ENCODE data around the gene CHD9NB. TPM values are rescaled to one million over a fixed set of nuclear protein-coding genes. Genes with fewer than 3 reads are reported as not detected.

CHD9NB gene
- polyA plus RNA-seq, 1 of the 3 experiments (the other 2 are of a cell fraction), result 2.7 TPM

DNA sequence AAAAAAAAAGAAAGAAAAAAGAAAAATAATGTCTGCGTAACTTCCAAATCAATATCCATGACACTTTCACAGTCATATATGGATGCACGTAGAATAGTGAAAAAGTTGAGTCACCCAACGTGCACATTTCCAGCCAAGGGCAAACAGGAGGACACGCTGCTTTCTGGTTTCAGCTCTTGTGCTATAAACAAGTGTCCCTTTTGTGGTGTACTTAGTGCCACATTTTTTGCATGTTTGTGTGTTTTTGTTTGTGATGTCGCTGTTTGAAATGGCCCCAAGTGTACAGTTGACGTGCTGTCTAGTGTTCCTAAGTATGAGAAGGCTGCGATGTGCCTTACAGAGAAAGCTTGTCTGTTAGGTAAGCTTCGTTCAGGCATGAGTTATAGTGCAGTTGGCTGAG lies 5.0 kb upstream of the CHD9NB start:
- Histone ChIP-seq H3K79me2 (ENCODE audit: insufficient read depth) (peaks cover 80% of the 10 kb centered on the region), H3K4me2 (no peak overlapping the region), H3K4me3 (ENCODE audit: low read depth in 2 of 2, low read length in 1 of 2) (no peak overlapping the region), H3K9ac (no peak overlapping the region), H3K9me3 (no peaks in the 10 kb centered on the region), H3K27ac (ENCODE audit: low read depth in 2 of 2, low read length in 1 of 2) (no peak overlapping the region), H3K36me3 (replicated peaks in 1 of 2; ENCODE audit: control insufficient read depth in 1 of 2, insufficient read depth in 2 of 2, low read length in 1 of 2) (peaks cover 0 to 3% of the 10 kb centered on the region in 2 experiments), H4K20me1 (ENCODE audit: insufficient read depth) (no peaks in the 10 kb centered on the region), H3K9me2 (no peaks in the 10 kb centered on the region), H3F3A (replicated peaks; ENCODE audit: insufficient read depth) (peaks cover 12% of the 10 kb centered on the region), H3K27me3 (ENCODE audit: insufficient read depth) (no peaks in the 10 kb centered on the region), H2AFZ (ENCODE audit: low read depth) (no peak overlapping the region), H3K4me1 (ENCODE audit: control insufficient read depth in 1 of 2, insufficient read depth in 2 of 2, low read depth in 1 of 2, low read length in 1 of 2) (peaks cover 12 to 15% of the 10 kb centered on the region in 2 experiments; a peak in 2 of 4 replicates)
- DNase-seq, result no peak
- WGBS (ENCODE audit: low lambda C conversion rate), result 95% methylated on average over 8 of the region's 8 CpGs
- ChIA-PET CTCF (interaction anchor here (0.6 to 5.2 kb wide), 4 partner anchors 66 to 151 kb away, joined by 3 to 33 read pairs (median 4); no protein-coding TSS in a partner anchor), POLR2A (interaction anchor here (2.3 kb wide), 1 partner anchor 28 kb away, joined by 7 read pairs; no protein-coding TSS in a partner anchor)
- no peak for TF ChIP-seq GABPA (IDR thresholded peaks at IDR 0.05; ENCODE audit: low read depth)
- TF ChIP-seq SMC3 (IDR thresholded peaks at IDR 0.05; ENCODE audit: low read depth, low read length), result no peak
- no peak for TF ChIP-seq RXRA (IDR thresholded peaks at IDR 0.05; ENCODE audit: borderline replicate concordance, low read depth)
- TF ChIP-seq ELF1 (IDR thresholded peaks at IDR 0.05), result no peak
- TF ChIP-seq FOXM1 (IDR thresholded peaks at IDR 0.05; ENCODE audit: low read depth), result no peak
- no peak for TF ChIP-seq NRF1 (IDR thresholded peaks at IDR 0.05; ENCODE audit: low read depth, low read length)
- no peak for TF ChIP-seq RAD21 (IDR thresholded peaks at IDR 0.05; ENCODE audit: low read length)
- TF ChIP-seq FOSL2 (IDR thresholded peaks at IDR 0.05; ENCODE audit: borderline replicate concordance, low read depth), result no peak
- TF ChIP-seq, protein P1, sequence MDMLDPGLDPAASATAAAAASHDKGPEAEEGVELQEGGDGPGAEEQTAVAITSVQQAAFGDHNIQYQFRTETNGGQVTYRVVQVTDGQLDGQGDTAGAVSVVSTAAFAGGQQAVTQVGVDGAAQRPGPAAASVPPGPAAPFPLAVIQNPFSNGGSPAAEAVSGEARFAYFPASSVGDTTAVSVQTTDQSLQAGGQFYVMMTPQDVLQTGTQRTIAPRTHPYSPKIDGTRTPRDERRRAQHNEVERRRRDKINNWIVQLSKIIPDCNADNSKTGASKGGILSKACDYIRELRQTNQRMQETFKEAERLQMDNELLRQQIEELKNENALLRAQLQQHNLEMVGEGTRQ (IDR thresholded peaks at IDR 0.05; ENCODE audit: borderline replicate concordance, low read depth, low read length), result no peak
- no peak for TF ChIP-seq RCOR1 (IDR thresholded peaks at IDR 0.05; ENCODE audit: low read length)
- TF ChIP-seq, protein P2, sequence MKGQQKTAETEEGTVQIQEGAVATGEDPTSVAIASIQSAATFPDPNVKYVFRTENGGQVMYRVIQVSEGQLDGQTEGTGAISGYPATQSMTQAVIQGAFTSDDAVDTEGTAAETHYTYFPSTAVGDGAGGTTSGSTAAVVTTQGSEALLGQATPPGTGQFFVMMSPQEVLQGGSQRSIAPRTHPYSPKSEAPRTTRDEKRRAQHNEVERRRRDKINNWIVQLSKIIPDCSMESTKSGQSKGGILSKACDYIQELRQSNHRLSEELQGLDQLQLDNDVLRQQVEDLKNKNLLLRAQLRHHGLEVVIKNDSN (IDR thresholded peaks at IDR 0.05; ENCODE audit: borderline replicate concordance, low read depth), result no peak
- TF ChIP-seq TEAD4 (IDR thresholded peaks at IDR 0.05; ENCODE audit: borderline replicate concordance, insufficient read depth), result no peak
- no peak for TF ChIP-seq TCF12 (IDR thresholded peaks at IDR 0.05)
- TF ChIP-seq, protein P3, sequence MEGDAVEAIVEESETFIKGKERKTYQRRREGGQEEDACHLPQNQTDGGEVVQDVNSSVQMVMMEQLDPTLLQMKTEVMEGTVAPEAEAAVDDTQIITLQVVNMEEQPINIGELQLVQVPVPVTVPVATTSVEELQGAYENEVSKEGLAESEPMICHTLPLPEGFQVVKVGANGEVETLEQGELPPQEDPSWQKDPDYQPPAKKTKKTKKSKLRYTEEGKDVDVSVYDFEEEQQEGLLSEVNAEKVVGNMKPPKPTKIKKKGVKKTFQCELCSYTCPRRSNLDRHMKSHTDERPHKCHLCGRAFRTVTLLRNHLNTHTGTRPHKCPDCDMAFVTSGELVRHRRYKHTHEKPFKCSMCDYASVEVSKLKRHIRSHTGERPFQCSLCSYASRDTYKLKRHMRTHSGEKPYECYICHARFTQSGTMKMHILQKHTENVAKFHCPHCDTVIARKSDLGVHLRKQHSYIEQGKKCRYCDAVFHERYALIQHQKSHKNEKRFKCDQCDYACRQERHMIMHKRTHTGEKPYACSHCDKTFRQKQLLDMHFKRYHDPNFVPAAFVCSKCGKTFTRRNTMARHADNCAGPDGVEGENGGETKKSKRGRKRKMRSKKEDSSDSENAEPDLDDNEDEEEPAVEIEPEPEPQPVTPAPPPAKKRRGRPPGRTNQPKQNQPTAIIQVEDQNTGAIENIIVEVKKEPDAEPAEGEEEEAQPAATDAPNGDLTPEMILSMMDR (IDR thresholded peaks at IDR 0.05), result no peak

DNA sequence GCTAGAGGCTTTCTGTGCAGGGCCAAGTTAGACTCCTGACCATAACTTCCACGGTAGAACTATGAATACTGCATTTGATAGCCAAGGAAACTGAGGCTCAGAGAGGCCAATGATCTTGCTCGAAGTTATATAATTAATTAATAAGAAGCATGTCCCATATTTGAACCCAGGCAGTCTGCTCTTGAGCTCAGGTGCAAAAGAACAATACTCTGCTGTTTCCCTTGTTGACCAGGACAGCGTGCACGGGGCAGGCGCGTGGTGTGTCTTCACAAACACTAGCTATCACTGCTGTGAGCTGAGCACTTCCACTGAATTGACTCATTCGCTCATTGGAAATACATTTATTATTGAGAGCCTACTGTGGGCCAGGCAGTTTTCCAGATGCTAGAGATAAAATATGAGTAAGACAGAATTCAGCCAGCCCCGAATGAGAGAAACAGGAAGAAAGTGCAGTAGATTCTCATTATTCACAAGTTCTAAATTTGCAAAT lies 3.7 kb upstream of the CHD9NB start:
- H3F3A ChIP-seq (replicated peaks; ENCODE audit: insufficient read depth), result peaks cover 16% of the 10 kb centered on the region

More for the DNA sequence above, 3.7 kb upstream of the CHD9NB start:
- Histone ChIP-seq H3K27ac (ENCODE audit: low read depth in 2 of 2, low read length in 1 of 2) (peak overlapping the region; percentile 88 to 91; a peak in 3 of 4 replicates), H3K79me2 (ENCODE audit: insufficient read depth) (peaks cover 74% of the 10 kb centered on the region), H4K20me1 (ENCODE audit: insufficient read depth) (no peaks in the 10 kb centered on the region), H3K4me2 (peak overlapping the region; percentile 95), H2AFZ (ENCODE audit: low read depth) (no peak overlapping the region), H3K4me3 (ENCODE audit: low read depth in 2 of 2, low read length in 1 of 2) (peak overlapping the region in 1 of 2 experiments; percentile 95; a peak in 1 of 4 replicates), H3K9me3 (no peaks in the 10 kb centered on the region), H3K27me3 (ENCODE audit: insufficient read depth) (no peaks in the 10 kb centered on the region), H3K36me3 (replicated peaks in 1 of 2; ENCODE audit: control insufficient read depth in 1 of 2, insufficient read depth in 2 of 2, low read length in 1 of 2) (no peaks in the 10 kb centered on the region), H3K9ac (no peak overlapping the region; the same call in 1 of the 2 replicates), H3K4me1 (ENCODE audit: control insufficient read depth in 1 of 2, insufficient read depth in 2 of 2, low read depth in 1 of 2, low read length in 1 of 2) (peaks cover 12 to 14% of the 10 kb centered on the region in 2 experiments; a peak in 2 of 4 replicates), H3K9me2 (no peaks in the 10 kb centered on the region)
- TF ChIP-seq, protein P4, sequence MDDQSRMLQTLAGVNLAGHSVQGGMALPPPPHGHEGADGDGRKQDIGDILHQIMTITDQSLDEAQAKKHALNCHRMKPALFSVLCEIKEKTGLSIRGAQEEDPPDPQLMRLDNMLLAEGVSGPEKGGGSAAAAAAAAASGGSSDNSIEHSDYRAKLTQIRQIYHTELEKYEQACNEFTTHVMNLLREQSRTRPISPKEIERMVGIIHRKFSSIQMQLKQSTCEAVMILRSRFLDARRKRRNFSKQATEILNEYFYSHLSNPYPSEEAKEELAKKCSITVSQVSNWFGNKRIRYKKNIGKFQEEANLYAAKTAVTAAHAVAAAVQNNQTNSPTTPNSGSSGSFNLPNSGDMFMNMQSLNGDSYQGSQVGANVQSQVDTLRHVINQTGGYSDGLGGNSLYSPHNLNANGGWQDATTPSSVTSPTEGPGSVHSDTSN (IDR thresholded peaks at IDR 0.05), result 0 out of 2 replicates have a peak, but pooled peaks have one; percentile 8
- TF ChIP-seq TCF12 (IDR thresholded peaks at IDR 0.05), result 0 out of 2 replicates have a peak, but pooled peaks have one; percentile 5
- no peak for TF ChIP-seq MEF2A (IDR thresholded peaks at IDR 0.05; ENCODE audit: borderline replicate concordance, low read depth)
- TF ChIP-seq SIN3A (IDR thresholded peaks at IDR 0.05; ENCODE audit: borderline replicate concordance, low read depth, low read length), result no peak
- TF ChIP-seq FOSL2 (IDR thresholded peaks at IDR 0.05; ENCODE audit: borderline replicate concordance, low read depth), result peak; percentile 30; the same call in 1 of the 2 replicates
- TF ChIP-seq, protein P3 (IDR thresholded peaks at IDR 0.05), result no peak
- TF ChIP-seq RCOR1 (IDR thresholded peaks at IDR 0.05; ENCODE audit: low read length), result no peak
- no peak for TF ChIP-seq ELF1 (IDR thresholded peaks at IDR 0.05)
- WGBS (ENCODE audit: low lambda C conversion rate), result 82% methylated on average over 8 of the region's 8 CpGs
- DNase-seq, result no peak
- CTCF ChIA-PET, result interaction anchor here (0.8 to 5.2 kb wide), 14 partner anchors 9 to 226 kb away, joined by 3 to 50 read pairs (median 22); no protein-coding TSS in a partner anchor
- POLR2A ChIA-PET, result interaction anchor here (1.1 to 2.3 kb wide), 3 partner anchors 24 to 43 kb away, joined by 4 to 18 read pairs (median 7); no protein-coding TSS in a partner anchor
